Activated CD8-positive, alpha-beta T cell treated with anti-CD3 and anti-CD28 coated beads for 36 hours (primary cell): ENCODE measurements around the gene NAA80. TPM values are rescaled to one million over a fixed set of nuclear protein-coding genes. Genes with fewer than 3 reads are reported as not detected.

ENCODE experiments used
- ATAC-seq: fragments of 200-7000 bp; cut with Tn5 transposase; one replicate; pipeline ENCODE4 v1.10.0; 2021; ENCODE audit warnings: mild to moderate bottlenecking, moderate library complexity
- CTCF ChIA-PET: fragments of 350-600 bp; sonication (Branson Sonifier 250); formaldehyde crosslinking; loops from one replicate; lab custom pipeline; 2021; ENCODE audit warnings: antibody characterized with exemption; lab: Charles Lee
- POLR2A ChIA-PET: fragments of 350-600 bp; sonication (Branson Sonifier 250); formaldehyde crosslinking; loops from one replicate; lab custom pipeline; 2021; ENCODE audit warnings: antibody characterized with exemption; lab: Charles Lee
- DNase-seq: peaks from one replicate; pipeline ENCODE4 v3.0.0-alpha.2; 2020
- H3K27ac Mint-ChIP-seq: one replicate; pipeline ENCODE4 v1.8.0; 2021; ENCODE audit warnings: mild to moderate bottlenecking, mixed read lengths
- H3K27me3 Mint-ChIP-seq: one replicate; pipeline ENCODE4 v1.8.0; 2021; ENCODE audit warnings: mixed read lengths
- H3K36me3 Mint-ChIP-seq: one replicate; pipeline ENCODE4 v1.8.0; 2021; ENCODE audit warnings: low read depth, mixed read lengths
- H3K4me1 Mint-ChIP-seq: one replicate; pipeline ENCODE4 v1.8.0; 2021; ENCODE audit warnings: low read depth, mixed read lengths
- H3K4me3 Mint-ChIP-seq: one replicate; pipeline ENCODE4 v1.8.0; 2021; ENCODE audit warnings: mild to moderate bottlenecking, moderate library complexity, mixed read lengths
- H3K9me3 Mint-ChIP-seq: one replicate; pipeline ENCODE4 v1.8.0; 2021; ENCODE audit warnings: mixed read lengths
- intact Hi-C: fragments of 100-400 bp; cut with micrococcal nuclease; formaldehyde crosslinking; loops from one replicate; pipeline ENCODE4 v1.10.0; 2022
- total RNA-seq, 2 experiments: library from RNA; stranded (reverse); gene quantifications; one replicate each; pipeline ENCODE4 v1.2.3, GENCODE V29; 2021
- TF ChIP-seq, protein P1 (sequence below): fragments of 200-600 bp; IDR thresholded peaks from one replicate; pipeline ENCODE4 v1.8.0; 2022; ENCODE audit warnings: antibody characterized with exemption, mild to moderate bottlenecking

The NAA80 gene
- total RNA-seq, 2 experiments from 2014 or later, result 23.2 to 23.4 TPM

DNA sequence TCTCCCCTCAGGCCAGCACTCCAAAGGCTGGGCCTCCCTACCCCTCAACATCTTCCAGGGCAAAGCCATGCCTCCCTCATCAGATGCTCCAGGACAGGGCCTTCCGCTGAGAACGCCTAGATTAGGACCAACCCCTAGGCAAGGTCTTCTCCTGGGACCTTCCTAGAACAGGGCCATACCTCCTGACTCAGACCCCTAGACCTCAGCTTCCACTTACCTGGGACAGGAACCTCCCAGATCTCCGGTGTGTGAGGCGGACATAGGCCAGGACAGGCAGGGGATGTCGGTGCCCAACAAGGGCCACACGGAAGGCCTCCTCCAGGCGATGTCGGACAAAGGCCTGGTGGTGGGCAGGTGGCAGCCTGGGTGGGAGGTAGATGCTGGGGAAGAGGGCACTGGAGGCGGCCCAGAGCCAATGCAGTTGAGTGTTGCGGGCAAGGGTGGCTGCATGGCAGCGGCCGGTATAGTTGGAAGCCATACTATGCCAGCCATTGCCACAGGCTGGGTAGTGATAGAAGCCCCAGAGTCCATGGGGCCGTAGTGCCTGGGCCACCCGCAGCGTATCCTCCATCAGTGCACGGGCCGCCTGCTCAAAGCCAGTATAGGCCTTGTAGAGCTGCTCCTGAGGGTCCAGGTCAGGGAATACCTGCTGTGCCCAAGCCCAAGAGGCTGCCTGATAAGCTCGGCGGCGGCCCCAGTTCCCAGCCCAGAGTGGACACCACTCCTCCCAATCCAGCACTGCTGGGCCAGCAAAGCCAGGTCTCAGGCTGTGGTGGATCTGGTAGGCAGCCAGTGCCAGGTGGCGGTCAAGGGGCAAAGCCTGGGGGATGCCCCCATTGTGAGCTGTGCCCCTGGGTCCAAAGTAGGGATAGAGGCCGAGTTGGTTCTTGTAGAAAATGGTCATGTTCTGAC lies 4.5 kb downstream of the NAA80 start:
- Mint-ChIP-seq H3K4me1 (peaks cover 19% of the 10 kb centered on the region), H3K9me3 (no peaks in the 10 kb centered on the region), H3K36me3 (peaks cover 15% of the 10 kb centered on the region), H3K27ac (no peak overlapping the region), H3K27me3 (no peaks in the 10 kb centered on the region), H3K4me3 (no peak overlapping the region)
- ChIA-PET POLR2A (interaction anchor here (1.1 to 3.7 kb wide), 3 partner anchors 10 to 43 kb away, joined by 3 to 20 read pairs (median 7); partner anchors contain the start of gene TUSC2), CTCF (interaction anchor here (1.2 kb wide), 1 partner anchor 29 kb away, joined by 3 read pairs; no protein-coding TSS in a partner anchor)
- intact Hi-C loops, result no loop called here
- TF ChIP-seq, protein P1, sequence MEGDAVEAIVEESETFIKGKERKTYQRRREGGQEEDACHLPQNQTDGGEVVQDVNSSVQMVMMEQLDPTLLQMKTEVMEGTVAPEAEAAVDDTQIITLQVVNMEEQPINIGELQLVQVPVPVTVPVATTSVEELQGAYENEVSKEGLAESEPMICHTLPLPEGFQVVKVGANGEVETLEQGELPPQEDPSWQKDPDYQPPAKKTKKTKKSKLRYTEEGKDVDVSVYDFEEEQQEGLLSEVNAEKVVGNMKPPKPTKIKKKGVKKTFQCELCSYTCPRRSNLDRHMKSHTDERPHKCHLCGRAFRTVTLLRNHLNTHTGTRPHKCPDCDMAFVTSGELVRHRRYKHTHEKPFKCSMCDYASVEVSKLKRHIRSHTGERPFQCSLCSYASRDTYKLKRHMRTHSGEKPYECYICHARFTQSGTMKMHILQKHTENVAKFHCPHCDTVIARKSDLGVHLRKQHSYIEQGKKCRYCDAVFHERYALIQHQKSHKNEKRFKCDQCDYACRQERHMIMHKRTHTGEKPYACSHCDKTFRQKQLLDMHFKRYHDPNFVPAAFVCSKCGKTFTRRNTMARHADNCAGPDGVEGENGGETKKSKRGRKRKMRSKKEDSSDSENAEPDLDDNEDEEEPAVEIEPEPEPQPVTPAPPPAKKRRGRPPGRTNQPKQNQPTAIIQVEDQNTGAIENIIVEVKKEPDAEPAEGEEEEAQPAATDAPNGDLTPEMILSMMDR, result no peak
- no peak for DNase-seq
- no peak for ATAC-seq

DNA sequence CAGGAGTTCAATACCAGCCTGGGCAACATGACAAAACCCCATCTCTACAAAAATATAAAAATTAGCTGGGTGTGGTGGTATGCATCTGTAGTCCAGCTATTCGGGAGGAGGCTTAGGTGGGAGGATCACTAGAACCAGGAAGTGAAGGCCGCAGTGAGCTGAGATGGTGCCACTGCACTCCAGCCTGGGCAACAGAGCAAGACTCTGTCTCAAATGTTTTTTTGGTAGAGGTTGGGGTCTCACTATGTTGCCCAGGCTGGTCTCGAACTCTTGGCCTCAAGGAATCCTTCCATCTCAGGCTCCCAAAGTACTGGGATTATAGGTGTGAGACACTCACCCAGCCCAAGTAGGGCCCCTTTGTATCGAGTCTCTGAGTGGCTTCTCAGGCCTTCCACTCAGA lies 5.1 kb downstream of the NAA80 start:
- intact Hi-C loops, result no loop called here
- H3K27ac Mint-ChIP-seq, result no peak overlapping the region
- CTCF ChIA-PET, result no interaction called here

DNA sequence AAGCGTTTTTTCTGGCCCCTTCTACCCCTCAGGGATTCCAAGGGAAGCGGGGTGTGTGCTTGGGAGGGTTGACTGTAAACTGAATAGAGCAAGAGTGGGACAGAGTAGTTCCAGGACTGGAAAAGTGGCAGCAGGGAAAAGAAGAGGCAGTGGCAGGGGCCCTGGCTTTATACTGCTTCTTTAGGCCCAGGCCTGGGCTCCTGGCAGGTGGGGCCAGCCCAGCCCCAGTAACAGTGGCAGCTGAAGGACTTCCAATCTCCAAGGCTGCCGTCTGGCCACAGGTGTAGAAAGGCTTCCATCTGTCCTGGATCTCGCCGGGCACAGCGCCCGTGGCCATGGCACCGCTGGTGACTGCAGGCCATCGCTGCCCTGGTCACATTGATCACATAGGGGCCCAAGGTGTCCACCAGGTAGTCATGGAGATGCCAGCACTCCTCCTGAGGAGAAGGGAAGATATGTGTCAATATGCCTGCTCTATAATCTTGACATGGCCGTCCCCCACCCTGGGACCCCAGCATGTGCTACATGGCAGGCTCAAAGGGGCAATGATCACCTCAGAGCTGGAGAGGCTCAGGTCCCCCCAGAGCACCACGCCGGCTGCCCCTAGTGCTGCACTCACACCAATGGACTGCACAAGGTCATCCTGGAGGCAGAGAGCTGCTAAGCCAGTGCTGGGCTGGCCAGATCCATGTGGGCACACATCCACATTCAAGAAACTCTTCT lies 6.0 kb downstream of the NAA80 start:
- ATAC-seq (no peak), DNase-seq (no peak)
- ChIA-PET POLR2A (interaction anchor here (0.9 to 8.2 kb wide), 9 partner anchors 9 to 70 kb away, joined by 3 to 98 read pairs (median 4); partner anchors contain the start of genes LSMEM2 and TUSC2), CTCF (interaction anchor here (1.0 to 2.1 kb wide), 5 partner anchors 47 to 68 kb away, joined by 3 to 8 read pairs (median 4); partner anchors contain the start of gene GNAI2)
- Mint-ChIP-seq H3K27ac (peak overlapping the region; percentile 93), H3K4me3 (peak overlapping the region; percentile 95), H3K9me3 (no peaks in the 10 kb centered on the region), H3K27me3 (no peaks in the 10 kb centered on the region), H3K36me3 (peaks cover 29% of the 10 kb centered on the region), H3K4me1 (peaks cover 18% of the 10 kb centered on the region)
- intact Hi-C loops, result no loop called here
- TF ChIP-seq, protein P1, result no peak

More for the DNA sequence above, 5.1 kb downstream of the NAA80 start:
- ATAC-seq (no peak), DNase-seq (no peak)
- Mint-ChIP-seq H3K9me3 (no peaks in the 10 kb centered on the region), H3K4me3 (no peak overlapping the region), H3K4me1 (peaks cover 19% of the 10 kb centered on the region), H3K27me3 (no peaks in the 10 kb centered on the region), H3K36me3 (peaks cover 21% of the 10 kb centered on the region)
- TF ChIP-seq, protein P1, result no peak
- POLR2A ChIA-PET, result interaction anchor here (1.1 to 8.2 kb wide), 5 partner anchors 15 to 69 kb away, joined by 3 to 98 read pairs (median 4); partner anchors contain the start of genes LSMEM2 and TUSC2

DNA sequence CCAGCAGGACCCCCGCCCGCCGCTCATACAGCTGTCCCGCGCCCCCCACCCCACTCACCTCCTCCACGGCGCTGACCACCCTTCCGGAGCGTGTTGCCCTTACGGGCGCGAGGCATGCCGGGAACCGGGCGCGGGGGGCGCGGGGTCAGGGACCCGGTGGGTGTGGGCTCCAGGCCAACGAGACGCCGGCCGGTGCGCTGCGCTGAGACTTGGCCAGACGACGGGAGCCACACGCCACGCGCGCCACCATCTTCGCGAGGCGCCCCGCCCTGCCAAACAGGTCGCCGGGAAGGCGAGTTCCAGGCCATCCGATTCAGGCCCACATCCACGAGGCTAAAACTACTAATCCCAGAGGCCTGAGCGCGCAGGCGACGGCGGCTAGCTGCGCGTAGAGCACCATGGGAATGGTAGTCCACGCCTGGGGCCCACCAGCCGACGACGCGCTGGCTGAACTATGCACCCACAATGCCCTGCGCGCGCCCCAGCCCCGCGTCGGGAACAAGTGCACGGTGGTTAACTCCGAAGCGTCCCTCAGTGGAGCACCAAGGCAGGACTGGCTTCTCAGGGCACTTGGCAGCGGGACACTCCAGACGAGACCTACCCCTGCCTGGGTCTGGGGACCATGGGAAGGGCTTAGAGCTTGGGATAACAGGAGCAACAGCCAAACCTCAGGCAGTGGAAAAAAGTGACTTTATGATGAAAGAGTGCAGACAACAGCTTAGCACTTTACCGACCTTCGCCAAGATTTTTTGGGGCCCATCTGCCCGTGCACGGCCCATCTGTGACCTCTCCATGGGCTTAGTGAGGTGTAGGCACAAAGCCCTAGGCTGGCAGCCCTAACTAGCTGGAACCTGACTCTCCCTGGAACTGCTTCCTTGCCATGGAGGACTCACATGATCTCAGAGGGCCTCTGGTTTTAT lies 6.8 kb downstream of the NAA80 start, which contains the start of gene IFRD2:
Gene IFRD2 (minus strand): TSS at position 271 of the 920 bp plus-strand sequence. CDS start 155 bp downstream, at position 116.
- intact Hi-C loops, result no loop called here
- Mint-ChIP-seq H3K4me3 (peak within 1 kb of the TSS; percentile 95), H3K36me3 (peaks cover 32% of the 10 kb centered on the region), H3K27ac (peak within 1 kb of the TSS; percentile 93), H3K9me3 (no peaks in the 10 kb centered on the region), H3K4me1 (peaks cover 14% of the 10 kb centered on the region), H3K27me3 (no peaks in the 10 kb centered on the region)
- DNase-seq (peak; percentile 98), ATAC-seq (peak; percentile 98)
- ChIA-PET POLR2A (interaction anchor here (0.7 to 8.2 kb wide), 14 partner anchors 8 to 97 kb away, joined by 3 to 98 read pairs (median 4); partner anchors contain the start of gene LSMEM2), CTCF (interaction anchor here (1.0 to 2.1 kb wide), 11 partner anchors 14 to 67 kb away, joined by 3 to 8 read pairs (median 4); partner anchors contain the start of gene GNAI2)
- TF ChIP-seq, protein P1, result no peak
